ENCODE results near the gene CDCA4. TPM values are rescaled to one million over a fixed set of nuclear protein-coding genes. Genes with fewer than 3 reads are reported as not detected.
"Not testable (repeated sequence)": the region's sequence is repeated elsewhere in the genome, so short reads cannot be mapped to it uniquely, and the experiment has no call there.

Gene CDCA4
- total RNA-seq, 6 experiments from 2014 or later = 11.6 to 20.3 (median 18.4) TPM

DNA sequence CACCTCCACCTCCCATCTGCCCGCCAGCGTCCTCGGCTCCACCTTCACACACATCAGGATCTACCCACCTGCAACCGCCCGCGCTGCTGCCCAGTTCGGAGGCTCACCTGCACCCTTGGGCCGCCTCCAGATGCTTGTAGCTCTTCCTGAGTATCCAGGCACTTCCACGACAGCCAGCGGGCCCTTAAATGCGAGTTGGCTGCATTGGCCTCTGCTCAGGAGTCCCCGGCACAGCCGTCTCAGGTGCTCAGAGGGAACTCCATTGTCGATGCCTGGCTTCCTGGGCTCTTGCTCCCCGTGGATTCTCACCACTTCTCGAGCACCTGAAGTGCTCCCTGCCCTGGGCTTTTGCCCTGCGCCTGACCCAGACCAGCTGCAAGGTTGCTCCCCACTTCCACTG is 21.9 kb upstream of the CDCA4 start:
- Mint-ChIP-seq H3K27me3 (ENCODE audit: insufficient read depth) (peaks cover 2% of the 10 kb centered on the region), H3K4me3 (no peak overlapping the region), H3K4me1 (ENCODE audit: low read depth) (peaks cover 6% of the 10 kb centered on the region; the same call in 1 of the 2 replicates), H3K27ac (no peak overlapping the region), H3K36me3 (ENCODE audit: low read depth) (no peaks in the 10 kb centered on the region), H3K9me3 (no peaks in the 10 kb centered on the region)
- TF ChIP-seq, protein P1, sequence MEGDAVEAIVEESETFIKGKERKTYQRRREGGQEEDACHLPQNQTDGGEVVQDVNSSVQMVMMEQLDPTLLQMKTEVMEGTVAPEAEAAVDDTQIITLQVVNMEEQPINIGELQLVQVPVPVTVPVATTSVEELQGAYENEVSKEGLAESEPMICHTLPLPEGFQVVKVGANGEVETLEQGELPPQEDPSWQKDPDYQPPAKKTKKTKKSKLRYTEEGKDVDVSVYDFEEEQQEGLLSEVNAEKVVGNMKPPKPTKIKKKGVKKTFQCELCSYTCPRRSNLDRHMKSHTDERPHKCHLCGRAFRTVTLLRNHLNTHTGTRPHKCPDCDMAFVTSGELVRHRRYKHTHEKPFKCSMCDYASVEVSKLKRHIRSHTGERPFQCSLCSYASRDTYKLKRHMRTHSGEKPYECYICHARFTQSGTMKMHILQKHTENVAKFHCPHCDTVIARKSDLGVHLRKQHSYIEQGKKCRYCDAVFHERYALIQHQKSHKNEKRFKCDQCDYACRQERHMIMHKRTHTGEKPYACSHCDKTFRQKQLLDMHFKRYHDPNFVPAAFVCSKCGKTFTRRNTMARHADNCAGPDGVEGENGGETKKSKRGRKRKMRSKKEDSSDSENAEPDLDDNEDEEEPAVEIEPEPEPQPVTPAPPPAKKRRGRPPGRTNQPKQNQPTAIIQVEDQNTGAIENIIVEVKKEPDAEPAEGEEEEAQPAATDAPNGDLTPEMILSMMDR (IDR thresholded peaks at IDR 0.05) = no peak
- DNase-seq = no peak

DNA sequence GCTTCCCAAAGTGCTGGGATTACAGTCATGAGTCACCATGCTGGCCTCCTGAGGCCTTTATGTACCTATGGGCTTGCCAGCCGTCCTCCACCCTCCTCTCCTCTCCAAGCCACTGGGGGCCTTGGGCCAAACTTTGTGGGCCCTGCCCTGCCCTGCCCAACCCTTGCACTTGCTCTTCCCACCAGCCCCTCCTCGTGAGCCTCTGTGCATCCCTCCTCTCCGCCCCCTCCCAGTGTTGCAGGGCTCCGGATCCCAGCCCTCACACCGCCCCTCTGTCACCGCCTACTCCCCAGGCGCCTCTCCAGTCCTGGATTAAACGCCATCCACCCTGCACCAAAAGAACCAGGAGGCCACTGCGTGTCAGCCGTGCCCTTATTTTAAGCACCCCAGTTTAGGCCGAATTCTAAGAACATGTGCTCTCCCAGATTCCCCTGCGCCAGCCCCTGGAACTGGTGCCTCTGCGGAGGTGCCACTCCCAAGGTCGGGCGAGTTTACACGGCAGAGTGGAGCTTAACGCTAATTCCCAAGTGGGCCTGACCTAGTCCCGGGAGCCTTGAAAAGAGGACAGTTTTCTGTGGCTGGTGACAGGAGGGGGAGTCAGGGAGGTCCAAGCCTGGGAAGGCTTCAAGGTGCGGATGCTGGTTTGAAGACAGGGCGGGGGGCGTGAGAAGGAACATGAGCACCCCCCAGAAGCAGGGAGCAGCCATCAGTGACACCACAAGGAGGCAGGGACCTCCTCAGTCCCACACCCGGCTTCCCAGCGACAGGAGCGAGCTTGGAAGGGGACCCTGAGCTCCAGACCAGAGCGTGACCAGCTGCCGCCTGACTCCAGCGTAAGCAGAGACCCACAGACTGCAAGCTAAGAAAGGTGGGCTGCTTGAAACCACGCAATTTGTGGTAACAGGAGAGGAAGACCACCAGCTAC is 21.2 kb upstream of the CDCA4 start:
- no peaks in the 10 kb centered on the region for H3K9me3 Mint-ChIP-seq
- H3K36me3 Mint-ChIP-seq (ENCODE audit: low read depth) = no peaks in the 10 kb centered on the region
- H3K4me3 Mint-ChIP-seq = no peak overlapping the region
- H3K27ac Mint-ChIP-seq = no peak overlapping the region
- no peak for DNase-seq
- peaks cover 2% of the 10 kb centered on the region for H3K27me3 Mint-ChIP-seq (ENCODE audit: insufficient read depth)
- peaks cover 6% of the 10 kb centered on the region; the same call in 1 of the 2 replicates for H3K4me1 Mint-ChIP-seq (ENCODE audit: low read depth)
- TF ChIP-seq, protein P1 (IDR thresholded peaks at IDR 0.05) = no peak

DNA sequence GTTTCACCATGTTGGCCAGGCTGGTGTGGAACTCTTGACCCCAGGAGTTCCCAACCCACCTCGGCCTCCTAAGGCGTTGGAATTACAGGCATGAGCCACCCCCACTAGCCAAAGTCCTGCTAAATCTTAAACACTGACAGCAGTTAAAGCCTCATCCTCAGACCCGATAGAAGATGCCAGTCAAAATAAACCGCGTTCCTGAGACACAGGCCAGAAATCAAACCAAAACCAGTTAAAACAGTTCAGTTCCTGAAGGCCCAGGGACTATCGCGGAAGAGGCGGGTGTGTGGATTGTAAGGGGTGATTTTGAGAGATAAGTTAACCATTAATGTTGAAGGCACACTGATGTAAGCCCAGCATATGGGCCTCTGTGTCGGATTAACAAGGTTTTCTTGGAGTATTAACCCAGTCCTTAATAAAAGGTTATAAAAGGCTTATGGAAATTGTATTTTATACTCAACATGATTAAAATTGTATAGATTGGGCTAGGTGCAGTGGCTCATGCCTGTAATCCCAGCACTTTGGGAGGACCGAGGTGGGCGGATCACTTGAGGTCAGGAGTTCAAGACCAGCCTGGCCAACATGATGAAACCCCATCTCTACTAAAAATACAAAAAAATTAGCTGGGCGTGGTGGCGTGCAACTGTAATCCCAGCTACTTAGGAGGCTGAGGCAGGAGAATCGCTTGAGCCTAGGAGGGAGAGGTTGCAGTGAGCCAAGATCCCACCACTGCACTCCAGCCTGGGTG is 18.7 kb upstream of the CDCA4 start:
- no peaks in the 10 kb centered on the region for H3K9me3 Mint-ChIP-seq
- peaks cover 6% of the 10 kb centered on the region; the same call in 1 of the 2 replicates for H3K4me1 Mint-ChIP-seq (ENCODE audit: low read depth)
- no peak overlapping the region for H3K27ac Mint-ChIP-seq
- TF ChIP-seq, protein P1 (IDR thresholded peaks at IDR 0.05) = no peak
- DNase-seq = no peak
- H3K36me3 Mint-ChIP-seq (ENCODE audit: low read depth) = no peaks in the 10 kb centered on the region
- peaks cover 6% of the 10 kb centered on the region for H3K27me3 Mint-ChIP-seq (ENCODE audit: insufficient read depth)
- H3K4me3 Mint-ChIP-seq = no peak overlapping the region

DNA sequence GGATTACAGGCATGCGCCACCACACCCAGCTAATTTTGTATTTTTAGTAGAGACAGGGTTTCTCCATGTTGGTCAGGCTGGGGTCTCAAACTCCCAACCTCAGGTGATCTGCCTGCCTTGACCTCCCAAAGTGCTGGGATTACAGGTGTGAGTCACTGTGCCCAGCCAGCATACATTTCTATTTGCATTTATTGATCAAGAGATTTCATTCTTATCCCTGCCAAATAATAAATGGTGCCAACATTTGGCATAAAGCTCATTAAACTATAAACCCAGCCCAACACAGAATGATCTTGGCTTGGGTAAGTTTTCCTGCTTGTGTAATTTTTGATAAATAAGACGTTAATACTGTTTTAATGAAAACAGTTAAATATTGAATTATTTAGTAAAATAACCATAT is 14.7 kb upstream of the CDCA4 start:
- H3K4me1 Mint-ChIP-seq (ENCODE audit: low read depth) = peaks cover 10% of the 10 kb centered on the region
- not testable (repeated sequence) for DNase-seq; H3K9me3 Mint-ChIP-seq; H3K4me3 Mint-ChIP-seq; H3K36me3 Mint-ChIP-seq (ENCODE audit: low read depth); H3K27ac Mint-ChIP-seq; H3K27me3 Mint-ChIP-seq (ENCODE audit: insufficient read depth)

DNA sequence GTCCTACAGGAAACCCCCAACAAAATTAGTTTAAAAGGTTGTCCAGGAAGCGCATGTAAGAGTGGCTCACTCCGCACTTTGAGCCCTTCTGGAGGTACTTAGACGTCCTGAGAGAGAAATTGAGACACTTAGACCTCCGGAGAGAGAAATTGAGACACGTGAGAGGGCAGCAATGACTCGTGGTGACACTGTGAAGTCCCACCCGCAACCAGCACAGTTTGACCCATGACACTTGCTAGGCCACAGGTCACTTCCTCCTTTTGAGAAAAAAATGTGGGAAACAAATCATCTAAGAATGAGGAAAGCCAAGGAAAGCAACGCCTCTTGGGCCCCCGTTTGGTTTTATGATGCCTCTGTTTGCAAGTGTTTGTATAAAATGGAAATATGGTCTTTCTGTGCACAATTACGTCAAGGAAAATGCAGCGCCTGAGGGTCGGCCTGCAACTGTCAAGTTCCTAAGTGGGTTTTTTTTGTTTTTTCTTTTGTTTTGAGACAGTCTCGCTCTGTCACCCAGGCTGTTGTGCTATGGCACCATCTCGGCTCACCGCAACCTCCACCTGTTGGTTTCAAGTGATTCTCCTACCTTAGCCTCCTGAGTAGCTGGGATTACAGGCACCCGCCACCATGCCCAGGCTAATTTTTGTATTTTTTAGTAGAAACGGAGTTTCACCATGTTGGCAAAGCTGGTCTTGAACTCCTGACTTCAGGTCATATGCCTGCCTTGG is 13.6 kb upstream of the CDCA4 start:
- no peak for DNase-seq
- no peak overlapping the region for H3K27ac Mint-ChIP-seq
- peaks cover 10% of the 10 kb centered on the region for H3K4me1 Mint-ChIP-seq (ENCODE audit: low read depth)
- H3K36me3 Mint-ChIP-seq (ENCODE audit: low read depth) = no peaks in the 10 kb centered on the region
- TF ChIP-seq, protein P1 (IDR thresholded peaks at IDR 0.05) = no peak
- no peaks in the 10 kb centered on the region; the same call in 1 of the 2 replicates for H3K9me3 Mint-ChIP-seq
- H3K4me3 Mint-ChIP-seq = no peak overlapping the region
- peaks cover 7% of the 10 kb centered on the region for H3K27me3 Mint-ChIP-seq (ENCODE audit: insufficient read depth)

DNA sequence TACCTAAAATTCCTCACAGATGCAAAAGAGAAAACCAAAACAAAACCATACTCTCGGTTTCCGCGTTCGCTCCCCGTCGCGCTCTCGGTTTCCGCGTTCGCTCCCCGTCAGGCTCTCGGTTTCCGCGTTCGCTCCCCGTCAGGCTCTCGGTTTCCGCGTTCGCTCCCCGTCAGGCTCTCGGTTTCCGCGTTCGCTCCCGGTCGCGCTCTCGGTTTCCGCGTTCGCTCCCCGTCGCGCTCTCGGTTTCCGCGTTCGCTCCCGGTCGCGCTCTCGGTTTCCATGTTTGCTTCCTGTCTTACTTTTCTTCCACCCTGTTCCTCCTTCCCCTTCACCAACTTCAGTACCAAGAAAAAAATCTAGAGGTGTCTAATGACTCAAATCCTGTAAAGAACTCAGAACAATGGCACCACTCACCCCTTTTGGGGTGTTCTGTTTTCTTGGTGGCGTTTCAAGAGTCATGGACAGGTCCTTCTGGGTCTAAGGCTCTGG is 12.6 kb upstream of the CDCA4 start:
- not testable (repeated sequence) for H3K9me3 Mint-ChIP-seq; H3K27me3 Mint-ChIP-seq (ENCODE audit: insufficient read depth); DNase-seq; H3K36me3 Mint-ChIP-seq (ENCODE audit: low read depth); H3K4me3 Mint-ChIP-seq; H3K27ac Mint-ChIP-seq
- H3K4me1 Mint-ChIP-seq (ENCODE audit: low read depth) = peaks cover 10% of the 10 kb centered on the region

DNA sequence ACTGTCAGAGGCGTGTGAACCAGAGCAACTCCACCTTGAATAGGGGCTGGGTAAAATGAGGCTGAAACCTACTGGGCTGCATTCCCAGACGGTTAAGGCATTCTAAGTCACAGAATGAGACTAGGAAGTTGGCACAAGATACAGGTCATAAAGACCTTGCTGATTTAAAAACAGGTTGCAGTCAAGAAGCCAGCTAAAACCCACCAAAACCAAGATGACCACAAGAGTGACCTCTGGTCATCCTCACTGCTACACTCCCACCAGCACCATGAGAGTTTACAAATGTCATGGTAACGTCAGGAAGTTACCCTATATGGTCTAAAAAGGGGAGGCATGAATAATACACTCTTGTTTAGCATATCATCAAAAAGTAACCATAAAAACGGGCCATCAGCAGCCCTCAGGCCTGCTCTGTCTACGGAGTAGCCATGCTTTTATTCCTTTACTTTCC is 11.6 kb upstream of the CDCA4 start:
- not testable (repeated sequence) for H3K27me3 Mint-ChIP-seq (ENCODE audit: insufficient read depth); H3K27ac Mint-ChIP-seq; H3K36me3 Mint-ChIP-seq (ENCODE audit: low read depth); H3K9me3 Mint-ChIP-seq; H3K4me3 Mint-ChIP-seq
- peak; percentile 28 for DNase-seq
- peaks cover 20% of the 10 kb centered on the region for H3K4me1 Mint-ChIP-seq (ENCODE audit: low read depth)
